ENCODE measurements around the gene ST3GAL5.

- TF ChIP-seq TAF1 (IDR thresholded peaks at IDR 0.05; ENCODE audit: low read depth, low read length) (no peak), POLR2A (IDR thresholded peaks at IDR 0.05; ENCODE audit: low read depth, low read length) (no peak), POLR2AphosphoS5 (IDR thresholded peaks at IDR 0.05; ENCODE audit: low read depth, low read length) (no peak), POU2F2 (IDR thresholded peaks at IDR 0.05; ENCODE audit: low read depth, low read length) (peak; percentile 80; the same call in 1 of the 2 replicates), PAX5 (IDR thresholded peaks at IDR 0.05; ENCODE audit: insufficient read depth, low read length, severe bottlenecking) (no peak)
Observed at GRCh38 chr2:85865539-85866164, 23.1 kb downstream of the ST3GAL5 start.
